Activated CD8-positive, alpha-beta T cell treated with anti-CD3 and anti-CD28 coated beads for 36 hours (primary cell): ENCODE results near the gene VWA1. TPM values are rescaled to one million over a fixed set of nuclear protein-coding genes. Genes with fewer than 3 reads are reported as not detected.

ENCODE experiments used
- ATAC-seq: fragments of 200-7000 bp; cut with Tn5 transposase; one replicate; pipeline ENCODE4 v1.10.0; 2021; ENCODE audit warnings: mild to moderate bottlenecking, moderate library complexity
- CTCF ChIA-PET: fragments of 350-600 bp; sonication (Branson Sonifier 250); formaldehyde crosslinking; loops from one replicate; lab custom pipeline; 2021; ENCODE audit warnings: antibody characterized with exemption; lab: Charles Lee
- POLR2A ChIA-PET: fragments of 350-600 bp; sonication (Branson Sonifier 250); formaldehyde crosslinking; loops from one replicate; lab custom pipeline; 2021; ENCODE audit warnings: antibody characterized with exemption; lab: Charles Lee
- DNase-seq: peaks from one replicate; pipeline ENCODE4 v3.0.0-alpha.2; 2020
- H3K27ac Mint-ChIP-seq: one replicate; pipeline ENCODE4 v1.8.0; 2021; ENCODE audit warnings: mild to moderate bottlenecking, mixed read lengths
- H3K27me3 Mint-ChIP-seq: one replicate; pipeline ENCODE4 v1.8.0; 2021; ENCODE audit warnings: mixed read lengths
- H3K36me3 Mint-ChIP-seq: one replicate; pipeline ENCODE4 v1.8.0; 2021; ENCODE audit warnings: low read depth, mixed read lengths
- H3K4me1 Mint-ChIP-seq: one replicate; pipeline ENCODE4 v1.8.0; 2021; ENCODE audit warnings: low read depth, mixed read lengths
- H3K4me3 Mint-ChIP-seq: one replicate; pipeline ENCODE4 v1.8.0; 2021; ENCODE audit warnings: mild to moderate bottlenecking, moderate library complexity, mixed read lengths
- H3K9me3 Mint-ChIP-seq: one replicate; pipeline ENCODE4 v1.8.0; 2021; ENCODE audit warnings: mixed read lengths
- CTCF ChIP-seq: fragments of 200-600 bp; IDR thresholded peaks from one replicate; pipeline ENCODE4 v1.8.0; 2022; ENCODE audit warnings: antibody characterized with exemption, mild to moderate bottlenecking
- intact Hi-C: fragments of 100-400 bp; cut with micrococcal nuclease; formaldehyde crosslinking; loops from one replicate; pipeline ENCODE4 v1.10.0; 2022
- total RNA-seq, 2 experiments: library from RNA; stranded (reverse); gene quantifications; one replicate each; pipeline ENCODE4 v1.2.3, GENCODE V29; 2021

VWA1 gene
- total RNA-seq, 2 experiments from 2014 or later: 0.72 to 0.97 TPM

- Mint-ChIP-seq H3K27ac (no peak overlapping the region), H3K36me3 (peaks cover 54% of the 10 kb centered on the region), H3K9me3 (peaks cover 6% of the 10 kb centered on the region), H3K4me3 (no peak overlapping the region), H3K4me1 (no peaks in the 10 kb centered on the region), H3K27me3 (no peaks in the 10 kb centered on the region)
- intact Hi-C loops: no loop called here
- ChIA-PET POLR2A (interaction anchor here (1.7 kb wide), 1 partner anchor 65 kb away, joined by 4 read pairs; no protein-coding TSS in a partner anchor), CTCF (no interaction called here)
- no peak for TF ChIP-seq CTCF
- DNase-seq: no peak
- ATAC-seq: no peak
Measured at GRCh38 chr1:1490633-1491230, 55.2 kb downstream of the VWA1 start.

- no peaks in the 10 kb centered on the region for H3K4me1 Mint-ChIP-seq
- no peak overlapping the region for H3K4me3 Mint-ChIP-seq
Measured at GRCh38 chr1:1491601-1492000, 56.1 kb downstream of the VWA1 start.

More at GRCh38 chr1:1491601-1492000, 56.1 kb downstream of the VWA1 start:
- ATAC-seq: no peak
- ChIA-PET POLR2A (interaction anchor here (1.7 kb wide), 1 partner anchor 64 kb away, joined by 4 read pairs; no protein-coding TSS in a partner anchor), CTCF (no interaction called here)
- Mint-ChIP-seq H3K27ac (no peak overlapping the region), H3K9me3 (peaks cover 6% of the 10 kb centered on the region), H3K27me3 (no peaks in the 10 kb centered on the region), H3K36me3 (peaks cover 55% of the 10 kb centered on the region)
- no peak for DNase-seq
- intact Hi-C loops: no loop called here
- no peak for TF ChIP-seq CTCF

Other genes starting within 250 kb of the VWA1 start
- 100 to 1,000 TPM; 126 to 135 TPM for gene TNFRSF18, start 229.1 kb upstream of the VWA1 start, total RNA-seq
- 100 to 1,000 TPM; 137 to 142 TPM for gene TNFRSF4, start 221.5 kb upstream of the VWA1 start, total RNA-seq
- gene SDF4, start 203.7 kb upstream of the VWA1 start, total RNA-seq: 10 to 100 TPM; 81.5 to 87.5 TPM
- 10 to 100 TPM; 13.1 to 14.3 TPM for gene B3GALT6, start 203.5 kb upstream of the VWA1 start, total RNA-seq
- gene C1QTNF12, start 189.0 kb upstream of the VWA1 start, total RNA-seq: 1 to 10 TPM; 2.6 to 4.9 TPM
- 10 to 100 TPM; 52.3 to 59.2 TPM for gene UBE2J2, start 161.8 kb upstream of the VWA1 start, total RNA-seq
- 1 to 10 TPM; 4.9 to 5.6 TPM for gene SCNN1D, start 155.3 kb upstream of the VWA1 start, total RNA-seq
- 10 to 100 TPM; 41.1 to 42.5 TPM for gene ACAP3, start 127.8 kb upstream of the VWA1 start, total RNA-seq
- 10 to 100 TPM; 23.9 to 25.4 TPM for gene PUSL1, start 127.1 kb upstream of the VWA1 start, total RNA-seq
- 100 to 1,000 TPM; 110 to 122 TPM for gene INTS11, start 111.0 kb upstream of the VWA1 start, total RNA-seq
- gene CPTP, start 110.9 kb upstream of the VWA1 start, total RNA-seq: 10 to 100 TPM in 1 of 2 experiments, 1 to 10 TPM in 1; 8.4 to 11.0 TPM
- gene TAS1R3, start 104.4 kb upstream of the VWA1 start, total RNA-seq: under 1 TPM; 0.13 to 0.14 TPM
- gene DVL1, start 86.3 kb upstream of the VWA1 start, total RNA-seq: 10 to 100 TPM; 37.2 to 39.2 TPM
- gene MXRA8, start 77.1 kb upstream of the VWA1 start, total RNA-seq: under 1 TPM; 0.92 to 0.98 TPM
- 100 to 1,000 TPM; 127 TPM for gene AURKAIP1, start 60.5 kb upstream of the VWA1 start, total RNA-seq
- 10 to 100 TPM; 86.3 to 92.4 TPM for gene CCNL2, start 36.4 kb upstream of the VWA1 start, total RNA-seq
- 100 to 1,000 TPM; 127 to 129 TPM for gene MRPL20, start 28.4 kb upstream of the VWA1 start, total RNA-seq
- gene ANKRD65, start 14.4 kb upstream of the VWA1 start, total RNA-seq: not detected
- 1 to 10 TPM in 1 of 2 experiments, under 1 TPM in 1; 0.99 to 1.8 TPM for gene ATAD3C, start 14.0 kb downstream of the VWA1 start, total RNA-seq
- gene ATAD3B, start 36.1 kb downstream of the VWA1 start, total RNA-seq: 10 to 100 TPM; 42.5 to 48.1 TPM
- gene ATAD3A, start 76.5 kb downstream of the VWA1 start, total RNA-seq: 10 to 100 TPM; 61.7 to 65.1 TPM
- under 1 TPM; 0.45 to 0.74 TPM for gene TMEM240, start 104.9 kb downstream of the VWA1 start, total RNA-seq
- gene SSU72, start 139.2 kb downstream of the VWA1 start, total RNA-seq: 100 to 1,000 TPM; 111 to 113 TPM
- gene FNDC10, start 164.4 kb downstream of the VWA1 start, total RNA-seq: 1 to 10 TPM; 2.8 to 3.6 TPM
- gene MIB2, start 179.8 kb downstream of the VWA1 start, total RNA-seq: 10 to 100 TPM; 40.1 to 41.3 TPM
- 1 to 10 TPM; 3.3 to 4.0 TPM for gene MMP23B, start 196.5 kb downstream of the VWA1 start, total RNA-seq
- gene CDK11B, start 223.3 kb downstream of the VWA1 start, total RNA-seq: 10 to 100 TPM; 29.4 to 32.0 TPM